Measurements from ENCODE around the gene JAKMIP2.

The JAKMIP2 gene

DNA sequence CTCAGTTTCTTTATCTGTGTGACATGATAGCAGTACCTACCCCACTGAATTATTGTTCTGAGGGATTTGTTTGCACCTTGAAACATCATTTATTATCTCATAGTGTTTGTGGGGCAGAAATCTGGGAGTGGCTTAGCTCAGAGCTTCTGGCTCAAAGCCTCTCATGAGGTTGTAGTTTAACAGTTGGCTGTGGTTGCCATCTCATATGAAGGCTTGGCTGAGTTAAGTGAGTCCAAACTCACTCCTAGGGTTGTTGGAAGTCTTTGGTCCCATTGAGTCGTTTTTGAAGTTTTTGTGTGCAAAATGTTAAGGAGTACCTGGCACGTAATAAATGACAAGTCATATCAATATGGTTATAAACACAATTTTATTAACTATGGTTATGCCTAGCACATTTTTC lies 3.6 kb upstream of the JAKMIP2 start:
- no peak for DNase-seq

DNA sequence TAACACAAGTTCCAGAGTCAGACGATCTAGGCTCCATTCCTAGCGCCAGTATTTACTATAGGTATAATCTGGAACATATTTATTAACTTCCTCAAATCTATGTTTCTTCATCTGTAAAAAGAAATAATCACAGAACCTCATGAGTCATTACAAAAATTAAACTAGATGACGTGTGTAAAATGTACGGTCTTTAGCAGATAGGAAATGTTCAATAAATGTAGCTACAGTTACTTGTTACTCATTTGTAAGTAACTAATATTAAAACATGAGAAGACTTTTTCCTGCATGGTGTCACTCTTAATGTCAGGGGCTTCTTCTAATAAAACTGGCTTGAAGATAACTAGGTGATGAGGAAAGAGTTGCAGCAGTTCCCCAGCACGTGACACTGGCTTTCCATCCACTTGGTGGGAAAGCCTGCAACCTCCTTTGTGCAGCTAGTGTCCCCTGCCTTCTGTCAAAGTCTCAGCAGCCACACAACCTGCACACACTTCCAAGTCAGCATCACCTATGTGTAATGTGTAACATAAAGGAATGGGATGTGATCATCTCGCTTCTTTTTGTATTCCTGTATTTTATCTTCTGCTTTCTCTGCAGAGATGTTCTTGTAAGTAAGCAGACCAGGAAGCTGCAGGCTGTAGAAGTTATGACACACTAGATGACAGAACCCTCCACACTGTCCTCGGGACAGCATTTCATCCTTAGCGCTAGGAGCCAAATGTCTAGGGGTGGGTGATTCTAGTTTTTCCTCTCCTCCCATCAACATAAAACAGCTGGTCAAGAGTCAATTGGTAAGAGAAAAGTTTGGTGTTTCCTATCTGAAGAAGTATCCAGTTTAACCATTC lies 1.8 kb upstream of the JAKMIP2 start:
- no peak for DNase-seq

DNA sequence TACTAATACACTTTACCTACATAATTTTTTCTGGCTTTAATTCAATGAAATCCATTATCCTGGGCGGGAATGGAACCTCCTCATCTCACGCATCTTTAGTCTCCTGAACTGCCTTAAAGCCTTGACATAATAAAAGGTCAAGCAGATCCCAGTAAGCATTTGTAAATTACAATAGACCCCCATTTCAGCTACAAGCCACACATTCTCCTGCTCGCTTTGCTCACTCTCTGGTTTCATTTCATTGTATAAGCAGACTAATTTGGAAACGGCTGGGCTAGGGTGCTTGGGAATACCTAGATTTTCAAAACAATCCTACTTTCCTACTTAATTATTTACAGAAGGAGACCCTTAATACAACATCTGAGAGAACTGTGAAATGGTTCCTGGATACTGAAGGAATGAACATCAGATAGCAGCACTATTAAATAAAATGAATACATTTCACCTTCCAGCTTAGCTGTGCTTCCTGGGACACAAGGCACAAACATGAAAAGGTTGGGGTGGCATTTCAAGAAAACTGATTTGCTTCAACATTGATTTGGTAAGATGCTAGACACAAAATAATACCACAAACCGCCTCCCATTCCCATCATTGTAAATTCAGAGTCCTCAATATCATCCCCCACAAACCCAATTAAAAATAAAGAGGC lies 1.5 kb downstream of the JAKMIP2 start:
- DNase-seq = no peak

DNA sequence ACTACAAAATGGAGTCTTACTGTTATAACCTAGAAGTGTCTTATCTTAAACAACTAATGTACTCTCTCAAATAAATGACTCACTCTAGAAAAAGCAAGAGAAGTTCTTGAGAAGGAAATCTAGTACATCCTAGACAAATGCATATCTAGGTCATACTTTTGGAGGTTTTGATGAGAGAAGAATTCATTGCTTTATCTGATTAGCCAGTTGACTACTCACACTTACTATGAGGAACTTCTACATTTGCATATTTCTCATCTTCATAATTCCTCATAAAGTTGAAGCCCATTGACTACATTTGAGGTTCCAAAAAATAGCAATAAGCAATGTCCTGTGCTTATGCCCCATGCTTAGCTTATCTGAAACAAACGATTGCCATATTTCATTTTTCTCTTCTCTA lies 2.8 kb downstream of the JAKMIP2 start:
- no peak for DNase-seq

DNA sequence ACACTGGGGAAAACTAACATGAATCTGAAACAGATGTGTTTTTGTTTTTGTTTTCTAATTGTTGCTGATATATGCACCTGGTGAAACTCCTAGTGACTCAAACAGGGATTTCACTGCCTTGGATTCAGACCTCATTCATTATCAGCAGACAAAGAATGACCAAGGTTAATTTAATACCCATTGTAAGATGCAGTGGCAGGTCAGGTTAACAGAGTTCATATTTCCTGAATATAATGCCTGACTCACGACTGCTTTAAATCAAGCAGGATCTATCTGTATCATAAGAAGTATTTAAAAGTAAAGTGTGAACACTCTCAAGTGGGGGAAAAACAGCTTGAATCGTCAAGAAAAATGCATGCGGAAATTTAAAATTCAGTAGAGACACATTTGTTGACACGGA lies 5.5 kb downstream of the JAKMIP2 start:
- DNase-seq = no peak

DNA sequence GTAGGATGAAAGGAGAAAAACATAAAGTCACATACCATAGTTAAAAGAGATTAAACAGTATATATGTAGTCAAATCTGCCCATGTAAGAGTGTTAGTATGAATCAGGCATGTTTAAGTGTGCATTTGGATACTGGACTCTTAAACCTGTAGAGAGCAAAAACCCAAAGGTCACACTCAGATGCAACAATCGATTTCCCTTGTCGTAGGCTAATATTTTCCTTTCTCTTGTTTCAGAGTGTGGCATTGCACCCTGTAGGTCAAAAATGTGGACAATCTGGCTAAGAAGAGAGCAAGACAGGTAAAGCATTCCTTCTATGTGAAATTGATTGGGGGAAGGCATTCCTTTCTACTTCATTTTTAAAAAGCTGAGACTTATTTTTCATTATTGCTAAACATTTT lies 8.9 kb downstream of the JAKMIP2 start:
- DNase-seq = no peak

DNA sequence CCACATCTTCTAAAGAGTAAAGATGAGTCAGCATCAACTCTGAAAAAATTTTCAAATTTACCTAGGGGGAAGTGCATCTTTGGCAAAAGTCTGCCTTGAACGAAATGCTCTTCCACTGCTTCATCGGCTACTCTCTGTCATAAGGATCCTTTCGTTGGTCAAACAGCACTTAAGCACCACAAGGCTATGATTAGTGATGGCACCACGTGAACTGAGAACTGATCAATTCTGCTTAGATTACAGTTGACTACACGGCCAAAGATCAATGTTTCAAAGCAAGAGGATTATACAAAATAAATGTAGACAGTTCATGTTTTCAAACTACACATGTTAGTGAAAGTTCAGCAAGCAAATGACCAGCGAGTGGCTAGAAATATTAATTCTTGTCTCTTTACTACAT lies 9.4 kb downstream of the JAKMIP2 start:
- no peak for DNase-seq

DNA sequence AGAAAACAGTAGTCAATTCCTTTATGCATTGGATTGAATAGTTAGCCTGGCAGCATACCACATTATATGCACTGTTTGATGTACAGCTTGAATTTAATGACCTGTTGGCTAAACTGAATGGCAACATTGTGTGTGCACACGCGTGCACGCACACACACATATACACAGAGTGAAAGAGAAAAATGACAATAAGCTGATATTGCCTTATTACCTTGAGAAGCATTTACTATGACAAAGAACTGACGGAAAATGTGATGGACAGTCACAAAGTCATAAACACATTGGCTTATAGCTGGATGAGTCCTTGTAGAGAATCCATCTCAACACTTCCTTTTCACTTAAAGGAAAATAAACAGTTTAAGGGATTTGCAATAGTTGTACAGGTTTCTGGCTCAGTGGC lies 15.5 kb downstream of the JAKMIP2 start:
- no peak for DNase-seq

DNA sequence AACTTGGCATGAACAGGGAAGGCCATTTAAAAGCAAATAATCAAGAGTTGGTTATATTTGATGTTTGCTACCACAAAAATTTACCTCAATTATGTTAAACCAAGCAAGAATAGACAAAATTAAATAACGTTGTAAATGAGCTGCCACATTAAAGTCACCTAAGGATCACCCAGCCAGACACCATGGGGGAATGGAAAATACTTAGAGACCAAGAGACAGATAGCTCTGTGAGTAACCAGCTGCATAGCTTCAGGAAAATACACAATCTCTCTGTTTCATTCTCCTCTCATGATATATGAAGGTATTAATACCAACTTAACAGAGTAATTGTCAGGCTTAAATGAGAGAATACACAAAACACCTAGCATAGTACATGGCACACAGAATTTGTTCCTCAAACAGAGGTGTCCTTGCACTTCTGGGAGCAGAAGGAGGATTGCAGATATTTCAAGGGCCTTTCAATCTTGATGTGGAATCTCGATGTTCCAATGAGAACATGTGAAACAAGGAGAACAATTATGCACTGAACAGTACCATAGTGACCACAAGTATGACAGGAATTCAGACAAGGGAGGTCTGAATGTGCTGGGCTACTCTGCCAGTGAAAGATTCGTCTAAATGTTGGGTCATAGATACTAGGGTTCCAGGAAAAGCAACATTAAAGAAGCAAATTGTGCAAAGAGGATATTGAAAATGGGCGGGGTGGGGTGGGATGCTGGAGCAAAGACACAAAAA lies 18.6 kb downstream of the JAKMIP2 start:
- DNase-seq = no peak

DNA sequence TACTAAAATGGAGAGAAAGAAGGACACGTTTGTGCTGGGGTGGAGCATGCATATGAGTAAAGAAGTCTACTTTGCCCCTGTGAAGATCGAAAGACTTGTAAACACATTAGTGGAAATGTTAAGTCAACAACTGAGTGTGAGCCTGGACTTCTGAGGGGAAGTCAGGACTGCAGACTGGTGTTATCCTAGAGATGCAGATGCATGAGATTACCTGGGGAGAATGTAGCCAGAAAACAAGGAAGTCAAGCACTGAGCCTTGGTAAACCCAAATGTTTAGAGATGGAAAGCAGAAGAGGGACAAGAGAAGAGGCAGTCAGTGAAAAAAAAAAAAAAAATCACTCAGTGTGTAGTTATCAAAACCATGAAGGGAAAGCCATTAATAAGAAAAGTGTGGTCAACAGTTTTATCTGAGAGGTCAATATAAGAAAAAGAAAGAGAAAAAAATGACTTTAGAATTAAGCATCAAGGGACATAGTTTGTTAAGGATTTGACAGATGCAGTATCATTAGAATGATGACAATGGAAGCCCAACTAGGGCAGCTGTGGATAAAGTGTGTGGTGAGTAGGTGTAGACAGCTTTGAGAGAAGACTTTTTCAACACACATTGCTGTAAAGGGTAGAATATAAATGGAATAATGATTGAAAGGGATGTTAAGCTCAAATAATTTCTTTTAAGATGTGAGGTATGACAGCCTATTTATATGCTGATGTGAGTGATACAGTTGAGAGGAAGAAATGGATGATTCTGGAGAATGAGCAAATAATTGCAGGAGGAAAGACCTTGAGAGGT lies 22.2 kb downstream of the JAKMIP2 start:
- no peak for DNase-seq

DNA sequence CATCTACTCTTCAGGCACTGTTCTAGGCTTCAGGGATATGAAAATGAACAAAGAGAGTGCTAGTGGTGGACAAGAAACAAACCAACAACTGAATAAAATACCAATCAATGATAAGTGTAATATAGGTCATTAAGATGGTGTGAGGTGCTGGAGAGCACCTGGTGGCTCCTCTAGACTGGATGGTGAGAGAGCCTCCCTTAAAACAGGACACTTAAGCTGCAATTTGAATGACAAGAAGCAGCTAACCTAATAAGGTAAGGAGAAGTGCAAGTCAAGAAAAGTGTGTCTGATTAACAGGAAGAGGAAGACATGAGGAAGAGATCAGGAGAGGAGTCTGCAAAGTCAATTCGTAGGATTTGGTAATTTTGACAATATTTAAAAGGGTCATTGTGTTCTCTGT lies 23.1 kb downstream of the JAKMIP2 start:
- no peak for DNase-seq

DNA sequence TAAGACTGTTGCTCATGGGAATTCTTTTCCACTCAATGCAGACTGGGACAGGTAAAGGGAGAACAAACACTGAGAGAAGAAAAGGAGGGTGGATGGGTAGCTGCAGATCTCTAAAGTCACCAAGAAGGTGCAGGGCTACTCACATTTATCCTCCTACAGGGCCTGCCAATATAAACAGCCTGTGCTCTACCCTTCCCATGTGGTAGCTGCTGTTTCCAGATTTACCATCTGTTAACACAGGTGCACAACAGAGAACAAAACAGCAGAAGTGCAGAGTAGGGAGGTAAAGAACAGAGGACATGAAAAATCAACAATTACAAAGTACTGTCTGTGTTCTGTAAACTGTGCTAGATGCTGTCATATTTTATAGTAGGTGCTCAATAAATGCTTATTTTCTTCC lies 26.0 kb downstream of the JAKMIP2 start:
- DNase-seq = no peak

DNA sequence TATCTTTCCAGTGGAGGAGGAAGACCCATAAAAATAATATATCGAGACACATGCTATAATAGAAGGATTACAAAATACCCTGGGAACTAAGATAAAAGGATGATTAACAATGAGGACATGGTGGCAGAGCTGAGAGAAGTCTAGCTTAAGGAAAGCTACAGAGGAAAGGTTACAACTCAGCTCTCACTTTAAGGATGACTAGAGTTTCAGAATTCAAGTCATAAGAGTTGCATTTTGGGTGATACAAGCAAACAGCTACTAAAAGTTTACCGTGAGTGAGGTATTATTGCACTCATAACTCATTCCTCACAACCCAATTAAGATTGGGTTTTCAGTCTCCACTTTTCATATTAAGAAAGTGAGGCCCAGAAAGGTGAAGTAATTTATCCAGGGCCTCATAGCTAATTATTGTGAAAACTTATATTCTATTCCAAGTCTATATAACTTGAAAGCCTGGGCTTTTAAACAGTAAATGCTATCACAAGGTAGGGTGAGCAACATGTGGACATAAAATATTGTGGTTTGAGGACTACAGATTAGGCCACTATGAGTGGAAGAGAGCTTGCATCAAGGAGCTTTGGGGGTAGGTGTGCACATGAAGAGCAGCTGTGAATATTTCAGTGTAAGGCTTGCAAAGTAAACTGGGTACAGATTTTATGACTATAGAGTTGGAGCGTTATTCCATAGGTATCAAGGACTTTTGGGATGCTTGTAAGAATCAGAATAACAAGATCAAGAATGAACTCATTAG lies 28.0 kb downstream of the JAKMIP2 start:
- no peak for DNase-seq

DNA sequence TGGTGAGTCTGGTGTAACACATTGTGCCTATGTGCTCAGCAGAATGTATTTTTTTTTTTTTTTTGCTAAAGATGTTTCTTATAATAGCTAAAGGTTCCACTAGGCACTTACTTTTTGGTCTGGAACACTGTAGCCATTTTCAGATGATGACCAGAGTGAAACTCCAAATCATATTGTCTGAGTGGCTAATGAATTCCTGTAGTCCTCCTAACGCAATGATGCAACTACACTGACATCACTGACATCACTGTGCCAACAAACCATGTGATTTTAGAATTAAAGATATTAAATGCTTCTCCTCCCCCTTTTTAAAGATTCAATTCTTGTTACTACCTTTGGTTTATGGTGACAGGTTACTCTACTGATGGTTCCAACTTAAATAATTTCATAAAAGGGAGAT lies 28.8 kb downstream of the JAKMIP2 start:
- DNase-seq = no peak

DNA sequence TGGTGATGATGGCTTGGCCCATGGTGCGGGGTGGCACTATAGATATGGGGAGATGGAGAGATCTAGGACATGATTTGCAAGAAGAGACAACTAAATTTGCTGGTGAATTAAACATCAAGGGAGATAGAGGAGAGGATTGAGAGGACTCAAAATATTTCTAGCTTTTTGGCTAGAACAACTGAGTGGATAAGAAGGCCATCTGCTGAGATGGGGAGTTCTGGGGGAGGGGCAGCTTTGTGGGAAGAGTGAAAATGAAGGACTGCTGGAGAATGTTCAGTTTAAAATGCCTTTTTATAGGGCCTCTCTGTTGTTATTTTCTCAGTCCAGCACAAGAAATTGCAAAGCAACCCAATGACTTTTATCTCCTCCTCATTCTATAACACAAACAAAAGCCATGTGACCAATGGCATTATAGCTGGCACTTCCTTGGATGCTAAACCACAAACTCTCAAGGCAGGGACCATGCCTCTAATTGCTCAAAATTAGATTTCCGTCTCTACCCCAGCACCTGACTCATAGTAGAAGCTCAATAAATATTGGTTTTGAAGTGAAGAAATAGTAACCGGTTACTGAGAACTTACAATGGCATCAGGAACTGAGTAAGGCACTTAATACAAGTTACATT lies 29.8 kb downstream of the JAKMIP2 start:
- no peak for DNase-seq

DNA sequence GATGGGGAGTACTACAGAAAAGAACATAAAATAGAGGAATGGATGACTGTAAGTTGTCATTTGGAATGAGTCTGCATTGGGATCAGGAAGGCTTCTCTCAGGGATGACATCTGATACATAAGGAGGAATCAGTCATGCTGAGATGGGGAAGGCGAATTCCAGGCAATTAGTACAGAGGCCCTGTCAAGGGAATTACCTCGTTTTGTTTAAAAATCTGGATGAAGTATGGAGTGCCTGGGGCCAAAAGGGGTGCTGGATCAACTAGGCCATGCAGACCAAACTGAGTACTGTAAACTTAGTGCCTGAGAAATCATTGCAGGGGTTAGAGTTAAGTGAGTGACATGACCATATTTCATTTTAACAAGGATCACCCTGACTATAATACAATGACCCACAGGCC lies 30.5 kb downstream of the JAKMIP2 start:
- DNase-seq = no peak

DNA sequence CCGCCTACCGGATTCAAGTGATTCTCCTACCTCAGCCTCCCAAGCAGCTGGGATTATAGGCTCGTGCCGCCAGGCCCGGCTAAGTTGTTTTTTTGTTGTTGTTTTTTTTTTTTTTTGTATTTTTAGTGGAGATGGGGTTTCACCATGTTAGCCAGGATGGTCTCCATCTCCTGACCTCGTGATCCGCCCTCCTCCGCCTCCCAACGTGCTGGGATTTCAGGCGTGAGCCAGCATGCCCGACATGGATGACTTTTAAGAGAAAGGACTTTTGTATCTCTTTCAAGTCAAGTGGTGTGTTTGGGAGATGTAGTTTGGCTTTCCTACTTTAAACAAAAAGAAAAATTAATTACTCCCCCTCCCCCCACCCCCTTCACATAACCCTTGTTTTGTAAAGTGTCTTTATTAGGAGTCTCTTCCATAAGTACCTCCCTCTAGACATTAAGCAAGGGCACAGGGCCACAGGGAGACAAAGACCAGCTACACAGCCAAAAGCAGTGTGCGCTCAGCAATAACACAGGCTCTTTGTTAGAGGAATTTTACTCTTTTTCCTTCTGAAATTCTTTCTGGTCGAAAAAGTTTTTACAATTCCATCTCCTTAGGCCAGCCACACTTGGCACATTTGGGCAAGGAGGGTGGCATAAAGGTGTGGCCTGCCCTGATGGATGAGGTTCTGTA lies 31.2 kb downstream of the JAKMIP2 start:
- DNase-seq = no peak

DNA sequence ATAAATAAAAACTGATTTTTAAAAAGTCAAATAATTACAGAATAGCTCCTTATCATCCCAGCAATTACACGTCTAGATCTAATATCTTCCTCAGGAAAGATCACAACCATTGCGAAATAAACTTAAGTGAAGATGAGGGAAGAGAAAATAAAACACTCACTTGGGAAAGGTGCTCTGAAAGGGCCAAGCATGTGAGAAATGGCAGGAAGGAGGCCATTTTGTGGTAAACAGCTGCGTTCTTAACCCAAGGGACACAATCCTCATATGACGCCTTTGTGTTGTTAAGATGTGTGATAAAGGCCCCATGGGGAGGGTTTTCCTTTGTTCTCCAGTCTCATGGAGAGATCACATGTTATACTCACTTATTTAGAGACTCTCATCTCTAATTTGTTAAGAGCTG lies 32.5 kb downstream of the JAKMIP2 start:
- no peak for DNase-seq

DNA sequence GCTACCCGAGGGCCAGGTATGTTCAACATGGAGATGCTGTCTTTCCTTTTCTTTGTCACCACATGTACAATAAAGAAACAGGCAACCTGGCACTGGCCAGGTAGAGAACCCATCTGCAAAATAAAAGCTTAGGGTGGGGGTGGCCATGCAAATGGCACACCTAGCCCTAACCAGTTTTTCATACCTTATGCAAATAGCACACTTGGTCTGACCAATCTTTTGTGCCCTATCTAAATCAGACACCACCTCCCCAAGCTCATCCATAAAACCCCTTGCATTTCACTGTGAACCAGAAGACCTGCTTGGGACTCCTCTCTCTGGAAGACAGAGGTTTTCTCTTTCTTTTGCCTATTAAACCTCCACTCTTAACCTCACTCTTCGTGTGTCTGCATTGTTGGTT lies 33.9 kb downstream of the JAKMIP2 start:
- no peak for DNase-seq

DNA sequence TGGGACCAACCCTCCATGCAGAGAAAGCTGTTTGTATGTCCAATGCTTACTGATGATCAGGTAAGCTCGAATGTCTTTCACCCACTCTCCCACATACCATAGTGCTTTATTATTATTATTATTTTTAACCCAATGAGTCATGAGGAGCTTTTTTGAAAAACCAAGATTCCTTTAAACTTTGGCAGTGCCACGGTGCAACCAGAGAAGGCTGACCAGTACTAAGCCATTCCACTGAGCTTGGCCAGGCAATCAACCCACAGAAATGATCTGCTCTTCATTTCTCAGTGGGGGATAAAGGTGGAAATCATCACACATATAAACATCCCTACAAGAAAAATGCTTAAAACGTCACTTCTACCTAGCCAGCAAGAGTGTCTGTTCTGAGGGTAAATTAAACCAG lies 35.5 kb downstream of the JAKMIP2 start:
- DNase-seq = no peak

DNA sequence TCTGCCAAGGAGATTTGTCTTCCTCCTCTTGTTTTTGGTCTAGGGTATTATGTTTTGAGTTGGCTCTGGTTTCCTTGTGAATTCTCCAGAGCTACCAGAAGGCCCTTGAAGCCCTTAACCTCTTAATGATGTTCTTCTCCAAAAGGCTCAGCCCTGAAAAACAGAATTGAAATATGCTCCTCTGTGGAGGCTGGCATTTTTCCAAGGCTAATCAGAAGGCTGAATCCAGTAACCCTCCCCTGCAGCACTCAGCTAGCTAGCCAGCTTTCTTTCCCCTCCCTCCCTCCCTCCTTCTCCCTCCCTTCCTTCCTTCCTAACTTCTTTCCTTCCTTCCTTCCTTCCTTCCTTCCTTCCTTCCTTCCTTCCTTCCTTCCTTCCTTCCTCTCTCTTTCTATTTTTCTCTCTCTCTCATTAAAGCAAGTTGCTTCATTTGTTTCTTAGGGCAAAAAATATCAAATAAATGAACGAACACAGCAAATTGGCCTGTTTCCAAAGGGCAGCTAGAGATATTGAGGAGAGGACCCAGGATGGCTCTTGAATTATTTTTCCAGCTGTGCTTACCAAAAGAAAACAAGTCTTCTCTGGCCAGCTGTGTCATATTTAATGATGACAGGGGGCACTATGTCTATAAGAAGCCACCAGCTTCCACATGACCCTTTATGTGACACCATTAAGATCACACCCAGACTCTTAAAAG lies 38.7 kb downstream of the JAKMIP2 start:
- no peak for DNase-seq
